NCI-H2081 treated with DMSO at 0.1 percent for 48 hours (cell line): ENCODE results near the gene FAM184A.

Source experiments
- DNase-seq: peaks from one replicate; lab custom pipeline; 2025; lab: John Stamatoyannopoulos, UW

The FAM184A gene

GRCh38 chr6:118967239-118967638 is 111.2 kb downstream of the FAM184A start:
- no peak for DNase-seq

- no peak for DNase-seq
These were observed 112.6 kb downstream of the FAM184A start for GRCh38 chr6:118965843-118966370.

GRCh38 chr6:118965371-118965770 is 113.1 kb downstream of the FAM184A start:
- DNase-seq: no peak

GRCh38 chr6:118963003-118963402 is 115.5 kb downstream of the FAM184A start:
- DNase-seq: no peak

- no peak for DNase-seq
These were observed 118.6 kb downstream of the FAM184A start for GRCh38 chr6:118959903-118960302.

GRCh38 chr6:118953391-118953790 is 125.1 kb downstream of the FAM184A start:
- no peak for DNase-seq

GRCh38 chr6:118952683-118953082 is 125.8 kb downstream of the FAM184A start:
- no peak for DNase-seq

- DNase-seq: no peak
These were observed 133.2 kb downstream of the FAM184A start for GRCh38 chr6:118945217-118945616.

GRCh38 chr6:118940770-118941169 is 137.7 kb downstream of the FAM184A start:
- no peak for DNase-seq

- no peak for DNase-seq
These were observed 138.8 kb downstream of the FAM184A start for GRCh38 chr6:118939683-118940082.

GRCh38 chr6:118935978-118936703 is 142.3 kb downstream of the FAM184A start:
- DNase-seq: no peak

- DNase-seq: no peak
These were observed 143.2 kb downstream of the FAM184A start for GRCh38 chr6:118935331-118935668.

- no peak for DNase-seq
These were observed 143.8 kb downstream of the FAM184A start, which contains the start of gene MCM9 for GRCh38 chr6:118934461-118935330. Gene MCM9 (minus strand): TSS chr6:118935159. CDS start chr6:118931723, 3,436 bp downstream.

GRCh38 chr6:118933855-118934460 is 144.5 kb downstream of the FAM184A start:
- no peak for DNase-seq

GRCh38 chr6:118932421-118932820 is 146.0 kb downstream of the FAM184A start:
- DNase-seq: no peak

- DNase-seq: no peak
These were observed 147.0 kb downstream of the FAM184A start for GRCh38 chr6:118931436-118931835.

GRCh38 chr6:118930680-118931079 is 147.8 kb downstream of the FAM184A start:
- DNase-seq: no peak

GRCh38 chr6:118923035-118923434 is 155.4 kb downstream of the FAM184A start:
- DNase-seq: no peak

GRCh38 chr6:118921084-118921483 is 157.4 kb downstream of the FAM184A start:
- DNase-seq: no peak

GRCh38 chr6:118918329-118918725 is 160.1 kb downstream of the FAM184A start:
- DNase-seq: no peak

GRCh38 chr6:118917546-118918328 is 160.7 kb downstream of the FAM184A start:
- DNase-seq: no peak

- DNase-seq: no peak
These were observed 163.9 kb downstream of the FAM184A start for GRCh38 chr6:118914598-118914997.
